Caco-2 (cell line): ENCODE data around the gene FTCD. TPM values are rescaled to one million over a fixed set of nuclear protein-coding genes. Genes with fewer than 3 reads are reported as not detected.

Source experiments
- BruUV-seq: library from RNA; stranded (reverse); fragments of 400-500 nt; replicated peaks from 2 replicates; lab custom pipeline; 2021; lab: Mats Ljungman, UMichigan
- CTCF ChIA-PET: fragments of 300-600 bp; sonication (Branson Sonifier 250); formaldehyde crosslinking; loops from one replicate; lab custom pipeline; 2022; ENCODE audit warnings: antibody characterized with exemption; lab: Charles Lee
- POLR2A ChIA-PET: fragments of 300-600 bp; sonication (Branson Sonifier 250); formaldehyde crosslinking; loops from one replicate; lab custom pipeline; 2022; ENCODE audit warnings: antibody characterized with exemption; lab: Charles Lee
- DNase-seq, 2 experiments: peaks; one replicate each; pipeline versions ENCODE4 v3.0.0 to v3.0.0-alpha.2; 2020 to 2022
- H3K27me3 ChIP-seq: replicated peaks from 2 replicates; pipeline ENCODE4 v1.6.0; 2011; ENCODE audit warnings: low read length; ENCODE audit not compliant: control insufficient read depth, insufficient read depth
- H3K36me3 ChIP-seq: 2 replicates; pipeline ENCODE4 v1.5.1; 2011; ENCODE audit warnings: low read length; ENCODE audit not compliant: control insufficient read depth, insufficient read depth
- H3K4me1 ChIP-seq: fragments of 250-450 bp; sonication (Bioruptor Pico); 2 replicates; pipeline ENCODE4 v1.5.1; 2020; ENCODE audit warnings: mild to moderate bottlenecking
- H3K4me3 ChIP-seq: 2 replicates; pipeline ENCODE4 v1.5.1; 2011; ENCODE audit warnings: low read depth, mild to moderate bottlenecking, control low read depth, low read length
- H3K9me3 ChIP-seq: fragments of 250-450 bp; sonication (Bioruptor Pico); 2 replicates; pipeline ENCODE4 v1.5.1; 2020; ENCODE audit warnings: mild to moderate bottlenecking, moderate library complexity
- H3K27ac Mint-ChIP-seq: one replicate; pipeline ENCODE4 v1.8.0; 2022; ENCODE audit warnings: mixed read lengths; ENCODE audit not compliant: unreplicated experiment
- H3K27me3 Mint-ChIP-seq: one replicate; pipeline ENCODE4 v1.8.0; 2022; ENCODE audit warnings: mixed read lengths; ENCODE audit not compliant: insufficient read depth, unreplicated experiment
- H3K36me3 Mint-ChIP-seq: one replicate; pipeline ENCODE4 v1.8.0; 2022; ENCODE audit warnings: mild to moderate bottlenecking, mixed read lengths; ENCODE audit not compliant: insufficient read depth, unreplicated experiment
- H3K4me1 Mint-ChIP-seq: one replicate; pipeline ENCODE4 v1.8.0; 2022; ENCODE audit warnings: low read depth, mixed read lengths; ENCODE audit not compliant: unreplicated experiment
- H3K4me3 Mint-ChIP-seq: one replicate; pipeline ENCODE4 v1.8.0; 2022; ENCODE audit warnings: mild to moderate bottlenecking, moderate library complexity, mixed read lengths; ENCODE audit not compliant: unreplicated experiment
- H3K9me3 Mint-ChIP-seq: one replicate; pipeline ENCODE4 v1.8.0; 2022; ENCODE audit warnings: mixed read lengths; ENCODE audit not compliant: unreplicated experiment
- intact Hi-C: fragments of 100-400 bp; cut with micrococcal nuclease; formaldehyde crosslinking; loops from one replicate; pipeline ENCODE4 v1.10.0; 2022; ENCODE audit not compliant: unreplicated experiment
- total RNA-seq: library from RNA; stranded (reverse); gene quantifications from 2 replicates; pipeline ENCODE4 v1.2.3, GENCODE V29; 2022
- TF ChIP-seq, protein P1 (sequence below), 2 experiments: fragments of 200-600 bp in 1 of 2; IDR thresholded peaks; 1 replicate in 1 of 2; 2 replicates in 1 of 2; pipeline versions ENCODE4 v1.5.1 to v1.8.0; 2011 to 2022; ENCODE audit warnings: antibody characterized with exemption in 1 of 2, control low read depth in 1 of 2, inconsistent platforms in 1 of 2, low read depth in 1 of 2, low read length in 1 of 2, mild to moderate bottlenecking in 1 of 2, moderate library complexity in 1 of 2; ENCODE audit not compliant: insufficient read depth in 1 of 2, severe bottlenecking in 1 of 2, unreplicated experiment in 1 of 2

Gene FTCD
- total RNA-seq, 1 experiment from 2014 or later: 3.5 TPM

GRCh38 chr21:46126309-46127238 is 28.8 kb downstream of the FTCD start:
- no peaks in the 10 kb centered on the region for H3K4me1 Mint-ChIP-seq
- BruUV-seq: no TSS peak
- no peaks in the 10 kb centered on the region for H3K27me3 ChIP-seq
- ChIA-PET CTCF (interaction anchor here (0.5 kb wide), 1 partner anchor 339 kb away, joined by 3 read pairs; no protein-coding TSS in a partner anchor), POLR2A (no interaction called here)
- no peak overlapping the region for H3K4me3 Mint-ChIP-seq
- peak in 1 of 2 experiments; percentile 36 for DNase-seq
- H3K27ac Mint-ChIP-seq: no peak overlapping the region
- no peaks in the 10 kb centered on the region for H3K36me3 ChIP-seq
- TF ChIP-seq, protein P1, sequence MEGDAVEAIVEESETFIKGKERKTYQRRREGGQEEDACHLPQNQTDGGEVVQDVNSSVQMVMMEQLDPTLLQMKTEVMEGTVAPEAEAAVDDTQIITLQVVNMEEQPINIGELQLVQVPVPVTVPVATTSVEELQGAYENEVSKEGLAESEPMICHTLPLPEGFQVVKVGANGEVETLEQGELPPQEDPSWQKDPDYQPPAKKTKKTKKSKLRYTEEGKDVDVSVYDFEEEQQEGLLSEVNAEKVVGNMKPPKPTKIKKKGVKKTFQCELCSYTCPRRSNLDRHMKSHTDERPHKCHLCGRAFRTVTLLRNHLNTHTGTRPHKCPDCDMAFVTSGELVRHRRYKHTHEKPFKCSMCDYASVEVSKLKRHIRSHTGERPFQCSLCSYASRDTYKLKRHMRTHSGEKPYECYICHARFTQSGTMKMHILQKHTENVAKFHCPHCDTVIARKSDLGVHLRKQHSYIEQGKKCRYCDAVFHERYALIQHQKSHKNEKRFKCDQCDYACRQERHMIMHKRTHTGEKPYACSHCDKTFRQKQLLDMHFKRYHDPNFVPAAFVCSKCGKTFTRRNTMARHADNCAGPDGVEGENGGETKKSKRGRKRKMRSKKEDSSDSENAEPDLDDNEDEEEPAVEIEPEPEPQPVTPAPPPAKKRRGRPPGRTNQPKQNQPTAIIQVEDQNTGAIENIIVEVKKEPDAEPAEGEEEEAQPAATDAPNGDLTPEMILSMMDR (IDR thresholded peaks at IDR 0.05; ENCODE audit: insufficient read depth in 1 of 2, low read depth in 1 of 2, low read length in 1 of 2, severe bottlenecking in 1 of 2, unreplicated experiment in 1 of 2): no peak
- H3K9me3 ChIP-seq: no peaks in the 10 kb centered on the region
- intact Hi-C loops: no loop called here
- no peaks in the 10 kb centered on the region for H3K4me1 ChIP-seq
- no peaks in the 10 kb centered on the region for H3K36me3 Mint-ChIP-seq
- no peaks in the 10 kb centered on the region for H3K9me3 Mint-ChIP-seq
- no peak overlapping the region for H3K4me3 ChIP-seq
- H3K27me3 Mint-ChIP-seq: no peaks in the 10 kb centered on the region

- H3K4me3 ChIP-seq: no peak overlapping the region
- no peaks in the 10 kb centered on the region for H3K27me3 Mint-ChIP-seq
- no peaks in the 10 kb centered on the region for H3K36me3 Mint-ChIP-seq
- H3K9me3 Mint-ChIP-seq: no peaks in the 10 kb centered on the region
- intact Hi-C loops: loop anchor here (2.0 kb wide), 1 partner anchor 13 kb away; no protein-coding TSS in a partner anchor
- no peaks in the 10 kb centered on the region for H3K36me3 ChIP-seq
- H3K27me3 ChIP-seq: no peaks in the 10 kb centered on the region
- no peaks in the 10 kb centered on the region for H3K9me3 ChIP-seq
- no peaks in the 10 kb centered on the region for H3K4me1 ChIP-seq
- ChIA-PET POLR2A (no interaction called here), CTCF (no interaction called here)
- no peak overlapping the region for H3K4me3 Mint-ChIP-seq
- peak in 1 of 2 experiments; percentile 29 for DNase-seq
- TF ChIP-seq, protein P1 (IDR thresholded peaks at IDR 0.05; ENCODE audit: insufficient read depth in 1 of 2, low read depth in 1 of 2, low read length in 1 of 2, severe bottlenecking in 1 of 2, unreplicated experiment in 1 of 2): no peak
- no TSS peak for BruUV-seq
- H3K4me1 Mint-ChIP-seq: no peaks in the 10 kb centered on the region
- H3K27ac Mint-ChIP-seq: no peak overlapping the region
These were observed 29.5 kb downstream of the FTCD start for GRCh38 chr21:46125846-46126301.

DNA sequence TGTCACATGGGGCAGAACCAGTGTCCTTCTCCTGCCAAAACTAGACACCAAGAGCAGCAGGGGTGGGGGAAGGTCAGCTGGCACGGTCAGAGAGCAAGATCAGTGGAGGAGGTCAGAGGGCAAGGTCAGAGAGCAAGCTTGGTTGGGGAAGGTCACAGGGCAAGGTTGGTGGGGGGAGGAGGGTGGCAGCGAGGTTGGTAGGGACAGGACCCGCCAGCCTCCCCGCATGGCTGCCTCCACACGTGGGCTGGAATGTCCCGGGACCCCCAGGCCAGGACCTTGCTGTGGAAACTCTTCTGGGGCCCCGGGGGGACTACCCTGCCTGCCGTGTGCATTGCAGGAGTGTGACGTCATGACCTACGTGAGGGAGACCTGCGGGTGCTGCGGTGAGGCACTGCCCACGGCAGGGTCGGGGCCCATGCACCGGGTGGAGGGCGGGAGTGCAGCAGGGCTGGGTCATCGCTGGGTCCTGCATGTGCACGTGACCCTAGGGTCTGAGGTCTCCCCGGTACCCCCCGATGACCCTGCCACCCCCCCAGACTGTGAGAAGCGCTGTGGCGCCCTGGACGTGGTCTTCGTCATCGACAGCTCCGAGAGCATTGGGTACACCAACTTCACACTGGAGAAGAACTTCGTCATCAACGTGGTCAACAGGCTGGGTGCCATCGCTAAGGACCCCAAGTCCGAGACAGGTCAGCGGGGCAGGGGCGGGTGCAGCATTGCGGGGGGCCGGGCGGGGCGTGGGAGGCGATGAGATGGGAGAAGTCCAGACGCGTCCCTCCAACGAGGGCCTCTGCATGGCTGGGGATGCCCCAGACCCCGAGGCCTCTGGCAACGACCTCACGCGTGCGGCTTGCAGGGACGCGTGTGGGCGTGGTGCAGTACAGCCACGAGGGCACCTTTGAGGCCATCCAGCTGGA is 30.2 kb downstream of the FTCD start:
- Histone ChIP-seq H3K9me3 (no peaks in the 10 kb centered on the region), H3K27me3 (no peaks in the 10 kb centered on the region), H3K4me3 (no peak overlapping the region), H3K36me3 (no peaks in the 10 kb centered on the region), H3K4me1 (no peaks in the 10 kb centered on the region)
- peak in 1 of 2 experiments; percentile 29 for DNase-seq
- ChIA-PET POLR2A (no interaction called here), CTCF (no interaction called here)
- no TSS peak for BruUV-seq
- Mint-ChIP-seq H3K9me3 (no peaks in the 10 kb centered on the region), H3K36me3 (no peaks in the 10 kb centered on the region), H3K4me1 (no peaks in the 10 kb centered on the region), H3K4me3 (no peak overlapping the region), H3K27me3 (no peaks in the 10 kb centered on the region), H3K27ac (no peak overlapping the region)
- TF ChIP-seq, protein P1 (IDR thresholded peaks at IDR 0.05; ENCODE audit: insufficient read depth in 1 of 2, low read depth in 1 of 2, low read length in 1 of 2, severe bottlenecking in 1 of 2, unreplicated experiment in 1 of 2): no peak
- intact Hi-C loops: loop anchor here (2.0 kb wide), 1 partner anchor 14 kb away; no protein-coding TSS in a partner anchor
